ENCODE measurements around the gene DAND5.
"Not testable (repeated sequence)": the region's sequence is repeated elsewhere in the genome, so short reads cannot be mapped to it uniquely, and the experiment has no call there.

DAND5 gene

DNA sequence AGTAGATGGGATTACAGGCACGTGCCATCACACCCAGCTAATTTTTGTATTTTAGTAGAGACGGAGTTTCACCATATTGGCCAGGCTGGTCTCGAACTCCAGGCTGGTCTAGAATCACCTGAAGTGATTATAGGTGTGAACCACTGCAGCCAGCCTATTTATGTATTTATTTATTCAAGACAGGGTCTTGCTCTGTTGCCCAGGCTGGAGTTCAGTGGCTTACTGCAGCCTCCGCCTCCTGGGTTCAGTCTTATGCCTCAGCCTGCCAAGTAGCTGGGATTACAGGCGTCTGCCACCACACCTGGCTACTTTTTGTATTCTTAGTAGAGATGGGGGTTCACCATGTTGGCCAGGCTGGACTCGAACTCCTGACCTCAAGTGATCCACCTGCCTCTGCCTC is 17.3 kb upstream of the DAND5 start:
- H3K4me1 ChIP-seq; H3K9me3 ChIP-seq; in situ Hi-C loops (cut with MboI; ENCODE audit: low sequenced_read_pairs); H3K4me3 ChIP-seq; H3K27me3 ChIP-seq (ENCODE audit: low read depth); DNase-seq (ENCODE audit: low spot score in 2 of 2): not testable (repeated sequence)
- H3K36me3 ChIP-seq (replicated peaks) = peaks cover 82% of the 10 kb centered on the region

DNA sequence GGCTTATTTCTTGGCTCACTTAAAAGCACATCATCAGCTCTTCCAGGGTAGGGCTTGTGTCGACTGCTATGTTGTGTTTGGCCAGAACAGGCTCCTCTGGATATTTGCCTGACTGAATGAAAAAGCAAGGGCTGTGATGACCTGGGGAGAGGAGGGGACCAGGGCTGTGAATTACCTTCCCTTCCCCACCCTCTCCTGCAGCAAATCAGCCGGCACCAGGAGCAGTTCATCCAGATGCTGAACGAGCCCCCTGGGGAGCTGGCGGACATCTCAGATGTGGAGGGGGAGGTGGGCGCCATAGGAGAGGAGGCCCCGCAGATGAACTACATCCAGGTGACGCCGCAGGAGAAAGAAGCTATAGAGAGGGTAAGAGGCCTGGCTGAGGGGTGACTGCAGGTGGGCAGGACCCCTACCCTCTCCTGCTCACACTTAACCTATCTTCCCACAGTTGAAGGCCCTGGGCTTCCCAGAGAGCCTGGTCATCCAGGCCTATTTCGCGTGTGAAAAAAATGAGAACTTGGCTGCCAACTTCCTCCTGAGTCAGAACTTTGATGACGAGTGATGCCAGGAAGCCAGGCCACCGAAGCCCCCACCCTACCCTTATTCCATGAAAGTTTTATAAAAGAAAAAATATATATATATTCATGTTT is 16.8 kb upstream of the DAND5 start:
- Histone ChIP-seq H3K9me3 (no peaks in the 10 kb centered on the region), H3K4me3 (no peak overlapping the region), H3K4me1 (0 out of 2 replicates have a peak, but pooled peaks cover 4% of the 10 kb centered on the region), H3K27me3 (ENCODE audit: low read depth) (no peaks in the 10 kb centered on the region), H3K36me3 (replicated peaks) (peaks cover 78% of the 10 kb centered on the region)
- DNase-seq (ENCODE audit: low spot score in 2 of 2) = no peak
- in situ Hi-C loops (cut with MboI; ENCODE audit: low sequenced_read_pairs) = no loop called here

DNA sequence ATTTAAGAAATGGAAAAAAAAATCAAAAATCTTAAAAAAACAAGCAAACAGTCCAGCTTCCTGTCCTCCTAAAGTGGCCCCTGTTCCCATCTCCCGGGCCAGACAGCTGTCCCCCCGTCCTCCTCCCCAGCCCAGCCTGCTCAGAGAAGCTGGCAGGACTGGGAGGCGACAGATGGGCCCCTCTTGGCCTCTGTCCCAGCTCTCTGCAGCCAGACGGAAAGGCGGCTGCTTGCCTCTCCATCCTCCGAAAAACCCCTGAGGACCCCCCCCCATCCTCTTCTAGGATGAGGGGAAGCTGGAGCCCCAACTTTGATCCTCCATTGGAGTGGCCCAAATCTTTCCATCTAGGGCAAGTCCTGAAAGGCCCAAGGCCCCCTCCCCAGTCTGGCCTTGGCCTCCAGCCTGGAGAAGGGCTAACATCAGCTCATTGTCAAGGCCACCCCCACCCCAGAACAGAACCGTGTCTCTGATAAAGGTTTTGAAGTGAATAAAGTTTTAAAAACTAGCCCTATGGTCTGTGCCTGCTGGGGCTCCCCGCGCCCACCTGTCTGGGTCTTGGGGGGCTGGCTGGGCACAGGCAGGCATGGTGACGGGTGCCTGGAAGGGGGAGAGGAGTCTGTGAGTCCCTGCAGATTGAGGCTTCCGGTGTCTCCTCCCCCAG is 16.1 kb upstream of the DAND5 start:
- no peaks in the 10 kb centered on the region for H3K27me3 ChIP-seq (ENCODE audit: low read depth)
- no peaks in the 10 kb centered on the region for H3K9me3 ChIP-seq
- H3K36me3 ChIP-seq (replicated peaks) = peaks cover 72% of the 10 kb centered on the region
- in situ Hi-C loops (cut with MboI; ENCODE audit: low sequenced_read_pairs) = no loop called here
- no peak overlapping the region for H3K4me3 ChIP-seq
- 0 out of 2 replicates have a peak, but pooled peaks cover 4% of the 10 kb centered on the region for H3K4me1 ChIP-seq
- DNase-seq (ENCODE audit: low spot score in 2 of 2) = no peak

DNA sequence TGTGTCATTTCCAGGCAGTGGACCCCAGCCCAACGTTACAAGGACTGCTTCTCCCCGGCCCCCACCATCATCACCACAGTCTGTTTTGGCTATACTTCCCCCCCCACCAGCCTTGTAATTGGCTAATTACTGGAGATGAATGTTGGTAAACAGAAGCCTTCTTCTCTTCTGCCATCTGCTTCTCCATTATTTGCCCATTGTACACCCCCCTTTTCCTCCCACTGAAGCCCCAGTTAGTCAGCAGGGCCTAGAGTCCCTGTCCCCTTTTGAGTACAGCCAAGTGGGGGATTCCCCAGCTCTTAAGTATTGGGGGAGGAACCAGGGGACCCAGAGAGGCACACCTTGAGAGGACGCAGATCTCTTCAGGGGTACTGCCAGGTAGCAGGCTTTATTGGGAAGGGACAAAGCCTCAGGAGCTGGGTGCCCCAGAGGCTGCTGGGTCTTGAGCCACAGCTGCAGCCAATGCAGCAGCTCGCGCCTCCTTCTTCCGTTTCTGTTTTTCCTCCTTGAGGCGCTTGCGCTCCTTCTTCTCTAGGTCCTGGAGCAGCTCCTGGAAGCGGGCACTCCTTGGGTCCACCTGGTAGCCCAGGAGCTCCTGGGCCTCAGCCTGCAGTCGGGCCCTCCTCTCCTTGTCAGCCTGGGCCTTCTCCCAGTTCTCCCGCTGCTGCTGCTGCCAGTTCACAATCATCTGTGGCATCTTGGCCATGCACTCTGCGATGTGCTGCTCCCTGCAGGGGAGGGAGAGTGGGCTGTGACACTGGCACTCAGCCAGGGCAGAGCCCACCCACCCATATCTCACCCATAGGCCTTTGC is 15.4 kb upstream of the DAND5 start:
- Histone ChIP-seq H3K36me3 (replicated peaks) (peaks cover 65% of the 10 kb centered on the region), H3K27me3 (ENCODE audit: low read depth) (no peaks in the 10 kb centered on the region), H3K4me1 (0 out of 2 replicates have a peak, but pooled peaks cover 4% of the 10 kb centered on the region), H3K9me3 (no peaks in the 10 kb centered on the region), H3K4me3 (no peak overlapping the region)
- in situ Hi-C loops (cut with MboI; ENCODE audit: low sequenced_read_pairs) = no loop called here
- DNase-seq (ENCODE audit: low spot score in 2 of 2) = no peak

DNA sequence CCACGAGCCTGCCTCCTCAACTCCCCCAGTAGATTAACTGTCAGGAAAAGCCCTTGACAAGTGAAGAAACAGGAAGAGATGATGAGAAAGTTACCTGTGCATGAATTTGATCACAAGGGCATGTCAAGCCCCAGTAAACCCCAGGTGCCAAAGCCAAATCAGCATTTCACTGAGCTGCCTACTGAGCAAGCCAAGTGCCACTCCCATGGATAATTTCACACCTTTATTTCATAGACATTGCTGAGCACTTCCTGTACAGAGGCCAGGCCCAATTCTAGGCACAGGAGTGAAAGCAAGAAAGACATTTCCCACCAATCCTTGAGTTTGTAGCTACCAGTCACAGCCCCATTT is 14.8 kb upstream of the DAND5 start:
- in situ Hi-C loops (cut with MboI; ENCODE audit: low sequenced_read_pairs) = no loop called here
- Histone ChIP-seq H3K9me3 (no peaks in the 10 kb centered on the region), H3K4me3 (no peak overlapping the region), H3K36me3 (replicated peaks) (peaks cover 59% of the 10 kb centered on the region), H3K27me3 (ENCODE audit: low read depth) (no peaks in the 10 kb centered on the region), H3K4me1 (0 out of 2 replicates have a peak, but pooled peaks cover 4% of the 10 kb centered on the region)
- DNase-seq (ENCODE audit: low spot score in 2 of 2) = no peak

DNA sequence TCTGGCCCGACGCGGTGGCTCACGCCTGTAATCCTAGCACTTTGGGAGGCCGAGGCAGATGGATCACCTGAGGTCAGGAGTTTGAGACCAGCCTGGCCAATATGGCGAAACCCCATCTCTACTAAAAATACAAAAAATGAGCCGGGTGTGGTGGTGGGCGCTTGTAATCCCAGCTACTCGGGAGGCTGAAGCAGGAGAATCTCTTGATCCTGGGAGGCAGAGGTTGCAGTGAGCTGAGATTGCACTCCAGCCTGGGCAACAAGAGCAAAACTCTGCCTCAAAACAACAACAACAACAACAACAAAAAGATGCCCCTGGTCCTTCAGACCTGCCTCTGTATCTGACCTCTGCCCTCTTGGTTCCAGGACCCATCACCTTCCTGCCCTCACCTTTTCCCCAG is 13.8 kb upstream of the DAND5 start:
- H3K9me3 ChIP-seq; H3K27me3 ChIP-seq (ENCODE audit: low read depth); H3K4me1 ChIP-seq; in situ Hi-C loops (cut with MboI; ENCODE audit: low sequenced_read_pairs); DNase-seq (ENCODE audit: low spot score in 2 of 2): not testable (repeated sequence)
- Histone ChIP-seq H3K36me3 (replicated peaks) (peaks cover 49% of the 10 kb centered on the region), H3K4me3 (peak overlapping the region; percentile 84)

DNA sequence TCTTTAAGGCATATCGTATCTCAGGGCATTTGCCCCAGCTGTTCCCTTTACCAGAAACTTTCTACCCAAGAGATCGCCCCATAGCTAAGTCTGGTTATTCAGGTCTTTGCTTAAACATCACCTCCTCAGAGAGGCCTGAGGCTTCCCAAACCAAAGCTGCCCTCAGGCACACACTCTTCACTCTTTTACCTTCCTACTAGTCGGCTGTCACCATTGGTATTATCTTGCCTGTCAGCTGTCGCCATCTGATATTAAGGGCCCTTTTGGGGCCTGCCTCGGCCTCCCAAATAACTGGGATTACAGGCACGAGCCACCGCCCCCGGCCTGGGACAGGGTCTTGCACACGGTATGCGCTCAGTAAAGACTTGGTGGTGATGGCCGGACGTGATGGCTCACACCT is 13.4 kb upstream of the DAND5 start:
- in situ Hi-C loops (cut with MboI; ENCODE audit: low sequenced_read_pairs) = no loop called here
- Histone ChIP-seq H3K4me1 (0 out of 2 replicates have a peak, but pooled peaks cover 4% of the 10 kb centered on the region), H3K4me3 (peak overlapping the region; percentile 84), H3K9me3 (no peaks in the 10 kb centered on the region), H3K36me3 (replicated peaks) (peaks cover 45% of the 10 kb centered on the region), H3K27me3 (ENCODE audit: low read depth) (no peaks in the 10 kb centered on the region)
- DNase-seq (ENCODE audit: low spot score in 2 of 2) = no peak

DNA sequence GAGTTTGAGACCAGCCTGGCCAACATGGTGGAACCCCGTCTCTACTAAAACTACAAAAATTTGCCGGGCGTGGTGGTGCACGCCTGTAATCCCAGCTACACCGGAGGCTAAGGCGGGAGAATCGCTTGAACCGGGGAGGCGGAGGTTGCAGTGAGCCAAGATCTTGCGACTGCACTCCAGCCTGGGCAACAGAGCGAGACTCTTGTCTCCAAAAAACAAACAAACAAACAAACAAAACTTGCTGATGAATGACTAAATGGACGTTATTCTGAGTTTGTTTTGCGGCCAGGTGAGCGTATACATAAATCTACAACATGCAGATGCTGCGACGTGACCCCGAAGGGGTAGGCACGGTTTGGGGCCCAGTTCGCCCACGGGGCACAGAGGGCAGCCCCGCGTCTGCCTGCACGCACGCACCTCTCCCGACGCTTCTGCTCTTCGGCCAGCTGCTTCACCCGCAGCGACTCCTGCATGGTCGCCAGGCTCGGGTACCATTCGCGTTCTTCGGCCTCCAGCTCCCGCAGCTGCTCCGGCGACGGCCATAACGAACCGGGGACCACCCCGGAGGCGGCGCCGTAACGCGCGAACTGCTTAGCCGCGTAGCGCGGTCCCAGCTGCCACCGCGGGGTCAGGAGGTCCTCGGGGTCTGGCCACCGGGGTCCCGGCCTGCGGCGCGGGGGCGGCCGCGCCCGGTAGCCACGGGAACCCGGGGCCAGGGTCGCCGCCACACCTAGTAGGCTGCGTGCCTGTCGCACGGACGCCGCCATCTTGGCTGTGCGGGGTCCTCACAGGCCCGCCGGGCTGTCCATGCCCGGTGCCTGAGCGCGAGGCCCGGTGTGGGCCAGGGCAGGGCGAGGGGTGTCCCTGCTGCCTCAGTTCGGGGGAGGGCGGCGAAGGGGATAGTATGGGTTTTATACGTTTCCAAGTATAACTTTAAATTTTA is 12.7 kb upstream of the DAND5 start, which contains the start of gene GADD45GIP1:
Gene GADD45GIP1 (minus strand): TSS at position 778 of the 943 bp plus-strand sequence. CDS start 11 bp downstream, at position 767.
- DNase-seq (ENCODE audit: low spot score in 2 of 2) = peak; percentile 81 to 90
- H3K4me3 ChIP-seq = peak within 1 kb of the TSS; percentile 84
- peaks cover 37% of the 10 kb centered on the region for H3K36me3 ChIP-seq (replicated peaks)
- no peaks in the 10 kb centered on the region for H3K9me3 ChIP-seq
- H3K27me3 ChIP-seq (ENCODE audit: low read depth) = no peaks in the 10 kb centered on the region
- in situ Hi-C loops (cut with MboI; ENCODE audit: low sequenced_read_pairs) = no loop called here
- H3K4me1 ChIP-seq = 0 out of 2 replicates have a peak, but pooled peaks cover 4% of the 10 kb centered on the region

DNA sequence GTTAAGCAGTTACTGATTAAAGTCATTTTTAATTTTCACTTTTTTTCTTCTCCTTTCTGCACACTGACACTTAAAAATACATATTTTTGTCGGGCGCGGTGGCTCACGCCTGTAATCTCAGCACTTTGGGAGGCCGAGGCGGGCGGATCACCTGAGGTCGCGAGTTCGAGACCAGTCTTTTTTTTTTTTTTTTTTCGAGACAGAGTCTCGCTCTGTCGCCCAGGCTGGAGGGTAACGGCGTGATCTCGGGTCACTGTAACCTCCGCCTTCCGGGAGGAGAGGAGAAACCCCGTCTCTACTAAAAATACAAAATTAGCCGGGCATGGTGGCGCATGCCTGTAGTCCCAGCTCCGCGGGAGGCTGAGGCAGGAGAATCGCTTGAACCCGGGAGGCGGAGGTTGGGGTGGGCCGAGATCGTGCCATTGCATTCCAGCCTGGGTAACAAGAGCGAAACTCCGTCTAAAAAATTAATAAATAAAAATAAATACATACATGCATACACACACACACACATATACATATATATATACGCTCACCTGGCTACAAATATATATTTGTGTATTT is 11.9 kb upstream of the DAND5 start:
- in situ Hi-C loops (cut with MboI; ENCODE audit: low sequenced_read_pairs) = not testable (repeated sequence)

DNA sequence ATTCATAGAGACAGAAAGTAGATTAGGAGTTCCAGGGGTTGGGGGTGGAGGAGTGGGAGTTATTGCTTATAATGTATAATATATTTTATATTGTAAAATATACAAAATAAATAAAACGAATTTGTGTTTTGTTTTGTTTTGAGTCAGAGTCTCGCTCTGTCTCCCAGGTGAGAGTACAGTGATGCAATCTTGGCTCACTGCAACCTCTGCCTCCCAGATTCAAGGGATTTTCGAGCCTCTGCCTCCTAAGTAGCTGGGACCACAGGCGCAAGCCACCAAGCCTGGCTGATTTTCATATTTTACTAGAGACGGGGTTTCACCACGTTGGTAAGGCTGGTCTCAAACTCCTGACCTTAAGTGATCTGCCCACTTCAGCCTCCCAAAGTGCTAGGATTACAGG is 9.9 kb upstream of the DAND5 start:
- Histone ChIP-seq H3K36me3 (replicated peaks) (peaks cover 10% of the 10 kb centered on the region), H3K4me1 (0 out of 2 replicates have a peak, but pooled peaks cover 4% of the 10 kb centered on the region), H3K4me3 (no peak overlapping the region), H3K27me3 (ENCODE audit: low read depth) (no peaks in the 10 kb centered on the region), H3K9me3 (no peaks in the 10 kb centered on the region)
- in situ Hi-C loops (cut with MboI; ENCODE audit: low sequenced_read_pairs) = no loop called here
- DNase-seq (ENCODE audit: low spot score in 2 of 2) = no peak

More for the DNA sequence above, 11.9 kb upstream of the DAND5 start:
- H3K27me3 ChIP-seq (ENCODE audit: low read depth); DNase-seq (ENCODE audit: low spot score in 2 of 2); H3K9me3 ChIP-seq; H3K4me1 ChIP-seq: not testable (repeated sequence)
- Histone ChIP-seq H3K4me3 (peak overlapping the region; percentile 84), H3K36me3 (replicated peaks) (peaks cover 30% of the 10 kb centered on the region)

DNA sequence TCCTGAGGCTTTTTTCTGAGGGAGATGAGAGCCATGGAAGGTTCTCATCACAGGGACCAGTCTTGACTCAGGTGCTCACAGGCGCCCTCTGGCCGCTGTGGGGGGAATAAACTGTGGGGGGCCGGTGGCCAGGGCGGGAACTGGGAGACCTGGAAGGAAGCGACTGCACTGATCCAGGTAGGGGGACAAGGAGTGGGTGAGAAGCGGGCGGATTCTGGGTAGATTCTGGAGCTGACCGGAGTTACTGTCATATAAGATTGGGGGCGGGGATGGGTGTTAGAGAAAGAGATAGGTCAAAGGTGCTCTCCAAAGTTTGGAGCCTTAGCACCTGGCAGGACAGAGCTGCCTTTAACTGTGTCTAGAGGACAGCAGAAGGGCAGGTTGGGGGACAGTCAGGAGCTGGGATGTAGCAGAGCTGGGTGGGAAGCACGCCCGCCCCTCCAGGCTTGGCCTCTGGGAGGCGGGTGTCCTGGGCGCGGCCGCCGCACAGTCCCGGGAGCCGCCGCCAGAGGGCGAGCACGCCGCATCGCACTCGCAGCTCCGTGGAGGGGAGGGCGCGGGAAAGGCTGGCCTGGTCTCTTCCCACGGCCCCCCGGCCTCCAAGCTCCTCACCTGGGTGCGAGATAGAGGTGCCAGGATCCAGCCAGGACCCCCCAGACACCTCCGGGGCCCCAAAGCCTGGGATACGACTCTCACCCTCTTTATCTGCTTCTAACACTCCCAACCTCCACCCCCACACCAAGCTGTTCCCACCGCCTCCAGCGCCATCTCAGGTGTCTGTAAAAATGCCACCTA is 4.2 kb upstream of the DAND5 start:
- Histone ChIP-seq H3K27me3 (ENCODE audit: low read depth) (no peaks in the 10 kb centered on the region), H3K4me1 (peaks cover 3% of the 10 kb centered on the region), H3K36me3 (replicated peaks) (no peaks in the 10 kb centered on the region), H3K4me3 (peak overlapping the region; percentile 29), H3K9me3 (no peaks in the 10 kb centered on the region)
- peak; percentile 69 to 90 for DNase-seq (ENCODE audit: low spot score in 2 of 2)
- in situ Hi-C loops (cut with MboI; ENCODE audit: low sequenced_read_pairs) = no loop called here

DNA sequence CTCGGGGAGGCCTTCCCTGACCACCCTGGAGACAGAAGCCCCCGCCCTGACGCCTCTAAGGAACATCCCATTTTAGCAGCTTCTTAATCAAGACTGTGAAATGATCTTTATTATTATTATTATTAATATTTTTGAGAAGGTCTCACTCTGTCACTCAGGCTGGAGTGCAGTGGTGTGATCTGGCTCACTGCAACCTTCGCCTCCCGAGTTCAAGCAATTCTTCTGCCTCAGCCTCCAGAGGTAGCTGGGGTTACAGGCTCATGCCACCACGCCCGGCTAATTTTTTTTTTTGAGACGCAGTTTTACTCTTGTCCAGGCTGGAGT is 3.6 kb upstream of the DAND5 start:
- Histone ChIP-seq H3K4me1 (peaks cover 3% of the 10 kb centered on the region), H3K4me3 (peak overlapping the region; percentile 29; the same call in 1 of the 2 replicates), H3K27me3 (ENCODE audit: low read depth) (no peaks in the 10 kb centered on the region), H3K9me3 (no peaks in the 10 kb centered on the region), H3K36me3 (replicated peaks) (no peaks in the 10 kb centered on the region)
- in situ Hi-C loops (cut with MboI; ENCODE audit: low sequenced_read_pairs) = no loop called here
- DNase-seq (ENCODE audit: low spot score in 2 of 2) = no peak
